BJ (cell line): ENCODE data around the gene DNAJC7. TPM values are rescaled to one million over a fixed set of nuclear protein-coding genes. Genes with fewer than 3 reads are reported as not detected.

Experiments used
- CTCF ChIA-PET: fragments of 350-600 bp; formaldehyde crosslinking; extraction: SDS; loops from one replicate; lab custom pipeline; 2021; ENCODE audit warnings: antibody characterized with exemption, inconsistent platforms; lab: Yijun Ruan, JAX
- POLR2A ChIA-PET: fragments of 300-600 bp; sonication (Branson Sonifier 250); formaldehyde crosslinking; extraction: SDS; loops from one replicate; lab custom pipeline; 2021; ENCODE audit warnings: antibody characterized with exemption; lab: Charles Lee
- DNase-seq: peaks from one replicate; pipeline ENCODE4 v3.0.0-alpha.2; 2011; ENCODE audit warnings: low read depth
- H3K27me3 ChIP-seq: 2 replicates; pipeline ENCODE4 v1.6.0; 2011; ENCODE audit warnings: low read length; ENCODE audit not compliant: control insufficient read depth, insufficient read depth
- H3K36me3 ChIP-seq: 2 replicates; pipeline ENCODE4 v1.5.1; 2011; ENCODE audit warnings: low read length; ENCODE audit not compliant: control insufficient read depth, insufficient read depth
- H3K4me3 ChIP-seq: 2 replicates; pipeline ENCODE4 v1.5.1; 2011; ENCODE audit warnings: low read depth, mild to moderate bottlenecking, control low read depth, low read length
- polyA plus RNA-seq: library from polyadenylated mRNA; depleted of rRNA; stranded (reverse); fragments of >200 nt; gene quantifications from 2 replicates; pipeline ENCODE4 v1.2.3, GENCODE V29; 2011
- TF ChIP-seq, protein P1 (sequence below): IDR thresholded peaks from 2 replicates; pipeline ENCODE4 v1.5.1; 2011; ENCODE audit warnings: low read depth, mild to moderate bottlenecking, control low read depth, inconsistent platforms, low read length, moderate library complexity; ENCODE audit not compliant: insufficient read depth

The DNAJC7 gene
- polyA plus RNA-seq, 1 experiment: 41.1 TPM

DNA sequence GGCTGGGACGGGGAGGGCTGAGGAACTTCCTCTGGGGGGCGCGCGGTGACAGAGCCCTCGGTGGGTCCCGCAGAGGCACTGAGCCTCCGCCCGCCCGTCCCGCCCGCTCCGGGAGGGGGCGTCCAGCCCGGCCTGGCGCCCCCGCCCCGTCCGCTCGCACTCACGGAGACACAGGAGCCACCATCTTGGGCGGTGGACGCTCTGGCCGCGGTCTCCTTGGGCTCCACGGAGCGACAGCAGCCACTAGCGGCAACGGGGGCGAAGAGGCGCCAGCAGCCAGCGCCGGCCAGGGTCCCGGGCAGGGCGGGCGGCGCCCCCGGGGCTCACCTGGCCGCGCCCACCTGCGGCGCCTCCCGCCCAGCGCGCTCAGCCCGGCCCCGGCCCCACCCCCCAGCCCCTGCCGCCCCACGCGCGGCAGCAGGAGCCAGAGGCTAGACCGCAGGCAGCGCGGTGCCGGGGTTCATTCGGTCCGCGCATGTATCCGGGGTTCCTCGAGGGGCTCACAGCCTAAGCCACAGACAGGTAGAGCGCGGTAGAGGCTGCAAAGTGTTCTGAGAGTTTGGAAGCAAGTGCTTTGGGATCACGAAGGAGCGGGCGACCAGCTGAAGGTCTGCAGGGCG, 33.3 kb upstream of the DNAJC7 start, which contains the start of gene C17orf113:
Gene C17orf113 (minus strand): TSS at position 209 of the 620 bp plus-strand sequence. CDS start 7,225 bp downstream, outside the sequence.
- ChIA-PET CTCF (interaction anchor here (0.7 to 1.7 kb wide), 7 partner anchors 9 to 86 kb away, joined by 3 to 6 read pairs (median 4); partner anchors contain the start of gene CNP), POLR2A (no interaction called here)
- no peak for DNase-seq

DNA sequence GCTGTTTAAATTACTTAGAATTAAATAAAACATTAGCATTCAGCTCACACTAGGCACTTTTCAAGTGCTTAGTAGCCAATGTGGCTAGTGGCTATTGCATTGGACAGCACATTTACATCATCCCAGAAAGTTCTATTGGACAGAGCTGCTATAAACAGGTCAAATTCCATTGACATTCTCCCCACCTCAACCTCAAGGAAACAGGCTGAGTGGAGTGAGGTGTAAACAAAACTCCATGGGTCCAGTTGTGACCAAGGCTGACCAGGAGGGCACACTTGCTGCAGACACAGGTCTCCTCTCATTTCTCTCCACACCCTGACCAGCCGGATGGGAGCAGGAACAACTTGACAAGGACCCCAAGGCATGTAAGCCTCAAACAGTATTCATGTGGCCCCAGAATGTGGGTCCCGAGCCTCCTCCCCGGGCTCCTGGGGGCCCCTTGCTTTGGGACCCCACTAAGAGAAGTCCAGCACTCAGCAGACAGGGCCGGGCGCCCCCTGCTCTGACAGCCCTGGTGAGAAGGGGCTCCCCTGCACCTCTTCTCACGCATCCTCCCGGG, 32.7 kb upstream of the DNAJC7 start:
- ChIA-PET CTCF (interaction anchor here (1.0 to 1.6 kb wide), 5 partner anchors 18 to 85 kb away, joined by 3 to 6 read pairs (median 4); partner anchors contain the start of gene CNP), POLR2A (no interaction called here)
- no peak for DNase-seq
- Histone ChIP-seq H3K27me3 (peaks cover 38% of the 10 kb centered on the region), H3K36me3 (no peaks in the 10 kb centered on the region), H3K4me3 (peak overlapping the region; percentile 46)
- TF ChIP-seq, protein P1, sequence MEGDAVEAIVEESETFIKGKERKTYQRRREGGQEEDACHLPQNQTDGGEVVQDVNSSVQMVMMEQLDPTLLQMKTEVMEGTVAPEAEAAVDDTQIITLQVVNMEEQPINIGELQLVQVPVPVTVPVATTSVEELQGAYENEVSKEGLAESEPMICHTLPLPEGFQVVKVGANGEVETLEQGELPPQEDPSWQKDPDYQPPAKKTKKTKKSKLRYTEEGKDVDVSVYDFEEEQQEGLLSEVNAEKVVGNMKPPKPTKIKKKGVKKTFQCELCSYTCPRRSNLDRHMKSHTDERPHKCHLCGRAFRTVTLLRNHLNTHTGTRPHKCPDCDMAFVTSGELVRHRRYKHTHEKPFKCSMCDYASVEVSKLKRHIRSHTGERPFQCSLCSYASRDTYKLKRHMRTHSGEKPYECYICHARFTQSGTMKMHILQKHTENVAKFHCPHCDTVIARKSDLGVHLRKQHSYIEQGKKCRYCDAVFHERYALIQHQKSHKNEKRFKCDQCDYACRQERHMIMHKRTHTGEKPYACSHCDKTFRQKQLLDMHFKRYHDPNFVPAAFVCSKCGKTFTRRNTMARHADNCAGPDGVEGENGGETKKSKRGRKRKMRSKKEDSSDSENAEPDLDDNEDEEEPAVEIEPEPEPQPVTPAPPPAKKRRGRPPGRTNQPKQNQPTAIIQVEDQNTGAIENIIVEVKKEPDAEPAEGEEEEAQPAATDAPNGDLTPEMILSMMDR: no peak

More for the DNA sequence above, 33.3 kb upstream of the DNAJC7 start, which contains the start of gene C17orf113:
- TF ChIP-seq, protein P1: peak; percentile 42
- Histone ChIP-seq H3K4me3 (peak within 1 kb of the TSS; percentile 46), H3K36me3 (no peaks in the 10 kb centered on the region), H3K27me3 (peaks cover 41% of the 10 kb centered on the region)

DNA sequence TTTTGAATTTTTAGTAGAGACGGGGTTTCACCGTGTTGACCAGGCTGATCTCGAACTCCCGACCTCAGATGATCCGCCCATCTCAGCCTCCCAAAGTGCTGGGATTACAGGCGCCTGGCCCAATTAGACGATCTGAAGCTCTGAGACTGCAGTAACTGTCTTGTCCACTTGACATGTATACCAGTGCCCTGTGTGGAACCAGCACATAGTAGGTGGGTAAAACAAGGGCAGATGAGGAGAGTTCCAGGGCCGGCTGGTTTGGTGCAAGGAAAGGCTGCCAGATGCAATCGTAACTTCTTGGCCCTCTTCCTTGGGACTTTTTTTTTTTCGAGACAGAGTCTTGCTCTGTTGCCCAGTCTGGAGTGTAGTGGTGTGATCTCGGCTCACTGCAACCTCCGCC, 30.1 kb upstream of the DNAJC7 start:
- Histone ChIP-seq H3K4me3 (no peak overlapping the region), H3K36me3 (no peaks in the 10 kb centered on the region), H3K27me3 (peaks cover 21% of the 10 kb centered on the region)
- ChIA-PET POLR2A (no interaction called here), CTCF (interaction anchor here (0.7 kb wide), 1 partner anchor 383 kb away, joined by 3 read pairs; no protein-coding TSS in a partner anchor)
- TF ChIP-seq, protein P1: no peak
- no peak for DNase-seq

DNA sequence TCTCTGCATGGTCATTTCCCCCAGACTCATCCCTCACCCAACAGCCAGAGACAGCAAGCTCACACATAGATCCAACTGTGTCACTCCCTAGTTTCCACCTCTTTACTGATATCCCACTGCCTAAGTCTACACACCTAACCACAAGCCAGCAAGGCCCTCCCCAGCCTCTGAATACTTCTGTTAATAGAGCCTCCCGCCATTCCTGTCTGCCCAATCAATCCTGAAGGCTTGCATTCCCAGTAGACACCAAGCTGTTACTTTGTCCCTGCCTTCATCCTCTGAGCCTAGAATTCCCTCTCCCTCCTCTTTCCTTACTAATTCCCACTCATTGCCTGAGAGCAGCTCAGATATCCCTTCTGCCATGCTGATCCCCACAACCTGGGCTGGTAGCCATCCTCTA, 28.5 kb upstream of the DNAJC7 start:
- TF ChIP-seq, protein P1: no peak
- CTCF ChIA-PET: interaction anchor here (0.9 kb wide), 1 partner anchor 80 kb away, joined by 3 read pairs; no protein-coding TSS in a partner anchor
- POLR2A ChIA-PET: no interaction called here
- Histone ChIP-seq H3K36me3 (no peaks in the 10 kb centered on the region), H3K4me3 (no peak overlapping the region), H3K27me3 (peaks cover 15% of the 10 kb centered on the region)
- no peak for DNase-seq
